Endodermal cell (in vitro differentiated cells): ENCODE data around the gene C4orf54. TPM values are rescaled to one million over a fixed set of nuclear protein-coding genes. Genes with fewer than 3 reads are reported as not detected.

Source experiments
- DNase-seq: peaks from one replicate; pipeline ENCODE4 v3.0.0-alpha.2; 2017
- H3K27ac ChIP-seq: 2 replicates; pipeline ENCODE4 v1.5.1; 2013; ENCODE audit warnings: mild to moderate bottlenecking, low read depth, low read length, moderate library complexity
- H3K27me3 ChIP-seq: 2 replicates; pipeline ENCODE4 v1.6.1; 2013; ENCODE audit warnings: mild to moderate bottlenecking, low read length, moderate library complexity; ENCODE audit not compliant: insufficient read depth, control insufficient read depth, poor library complexity, severe bottlenecking
- H3K36me3 ChIP-seq: 2 replicates; pipeline ENCODE4 v1.7.0; 2013; ENCODE audit warnings: mild to moderate bottlenecking, low read length, moderate library complexity; ENCODE audit not compliant: control insufficient read depth, insufficient read depth
- H3K4me1 ChIP-seq: one replicate; pipeline ENCODE4 v1.7.0; 2013; ENCODE audit warnings: low read length; ENCODE audit not compliant: control insufficient read depth, insufficient read depth
- H3K4me3 ChIP-seq: 2 replicates; pipeline ENCODE4 v1.5.1; 2013; ENCODE audit warnings: mild to moderate bottlenecking, low read length, moderate library complexity
- H3K9ac ChIP-seq: 2 replicates; pipeline ENCODE4 v1.6.1; 2013; ENCODE audit warnings: mild to moderate bottlenecking, low read length, moderate library complexity; ENCODE audit not compliant: poor library complexity, severe bottlenecking; ENCODE audit errors: extremely low read depth
- H3K9me3 ChIP-seq: 2 replicates; pipeline ENCODE4 v1.6.1; 2013; ENCODE audit warnings: mild to moderate bottlenecking, low read length, moderate library complexity; ENCODE audit not compliant: control insufficient read depth
- H3K27ac Mint-ChIP-seq: 2 replicates; pipeline ENCODE4 v1.8.0; 2020; ENCODE audit warnings: mixed read lengths
- H3K27me3 Mint-ChIP-seq: 2 replicates; pipeline ENCODE4 v1.8.0; 2021; ENCODE audit warnings: mild to moderate bottlenecking, mixed read lengths; ENCODE audit not compliant: insufficient read depth
- H3K36me3 Mint-ChIP-seq: 2 replicates; pipeline ENCODE4 v1.8.0; 2020; ENCODE audit warnings: low read depth, mixed read lengths
- H3K4me1 Mint-ChIP-seq: 2 replicates; pipeline ENCODE4 v1.8.0; 2020; ENCODE audit warnings: mixed read lengths
- H3K4me3 Mint-ChIP-seq: 2 replicates; pipeline ENCODE4 v1.8.0; 2020; ENCODE audit warnings: mild to moderate bottlenecking, moderate library complexity, mixed read lengths
- H3K9me3 Mint-ChIP-seq: 2 replicates; pipeline ENCODE4 v1.8.0; 2020; ENCODE audit warnings: mild to moderate bottlenecking, mixed read lengths
- CTCF ChIP-seq: fragments of 200-600 bp; sonication (generic); conservative IDR thresholded peaks from 2 replicates; pipeline ENCODE4 v1.5.0; 2021; ENCODE audit warnings: antibody characterized with exemption, mild to moderate bottlenecking
- WGBS, 2 experiments: methylation state at CpG; one replicate each; pipeline versions ENCODE4 v1.1.5 to v1.1.7; 2013; ENCODE audit warnings: missing lambda C conversion rate in 2 of 2, mixed read lengths in 1 of 2; ENCODE audit not compliant: insufficient coverage in 1 of 2, insufficient read length in 1 of 2; 5-methylcytosine and 5-hydroxymethylcytosine counted together
- total RNA-seq, 2 donors: library from RNA; stranded (reverse); fragmentation: NEBNext Ultra II Directional in 1 of 2; extraction: Animal tissue kit (Norgen Biotek cat#: 25700) in 1 of 2; gene quantifications; 2 replicates in 1 of 2; 3 replicates in 1 of 2; pipeline ENCODE4 v1.2.1, GENCODE V29; 2021

The C4orf54 gene
- total RNA-seq, 2 donors from 2014 or later = not detected

GRCh38 chr4:99608417-99608816 lies 49.2 kb downstream of the C4orf54 start:
- Histone ChIP-seq H3K27me3 (no peaks in the 10 kb centered on the region), H3K4me3 (no peak overlapping the region), H3K9me3 (no peaks in the 10 kb centered on the region), H3K36me3 (no peaks in the 10 kb centered on the region), H3K9ac (no peak overlapping the region), H3K4me1 (no peaks in the 10 kb centered on the region), H3K27ac (no peak overlapping the region)
- Mint-ChIP-seq H3K4me3 (no peak overlapping the region), H3K27ac (no peak overlapping the region), H3K9me3 (no peaks in the 10 kb centered on the region), H3K27me3 (no peaks in the 10 kb centered on the region), H3K36me3 (no peaks in the 10 kb centered on the region), H3K4me1 (peaks cover 4% of the 10 kb centered on the region)
- no peak for DNase-seq
- no peak for TF ChIP-seq CTCF
- WGBS, 2 experiments = 95 to 100% methylated on average over 2 to 5 of the region's 5 CpGs

Other genes with a start within 250 kb of the C4orf54 start
- not detected for gene ADH7, start 222.5 kb downstream of the C4orf54 start, total RNA-seq
- not detected for gene C4orf17, start 146.8 kb downstream of the C4orf54 start, total RNA-seq
- gene TRMT10A, start 93.8 kb downstream of the C4orf54 start, total RNA-seq = 1 to 10 TPM; 4.4 to 5.5 TPM
- gene MTTP, start 83.0 kb downstream of the C4orf54 start, total RNA-seq = under 1 TPM; 0.11 to 0.42 TPM
- gene DAPP1, start 159.0 kb upstream of the C4orf54 start, total RNA-seq = not detected
- 10 to 100 TPM; 31.6 to 33.0 TPM for gene LAMTOR3, start 236.6 kb upstream of the C4orf54 start, total RNA-seq